GM23248 (cell line): Measurements from ENCODE around the gene NUDT19. TPM values are rescaled to one million over a fixed set of nuclear protein-coding genes. Genes with fewer than 3 reads are reported as not detected.

ENCODE experiments used
- DNase-seq: peaks from one replicate; pipeline ENCODE4 v3.0.0-alpha.2; 2015
- H2AFZ ChIP-seq: fragments of 200-600 bp; sonication (generic); 2 replicates; pipeline ENCODE4 v1.6.1; 2016; ENCODE audit warnings: antibody characterized with exemption
- H3F3A ChIP-seq: fragments of 200-600 bp; sonication (generic); 2 replicates; pipeline ENCODE4 v1.6.1; 2016; ENCODE audit warnings: mild to moderate bottlenecking, antibody characterized with exemption, mixed run types; ENCODE audit not compliant: insufficient read depth
- H3K27ac ChIP-seq: fragments of 200-600 bp; sonication (generic); 2 replicates; pipeline ENCODE4 v1.5.1; 2016; ENCODE audit warnings: mild to moderate bottlenecking
- H3K27me3 ChIP-seq: fragments of 200-600 bp; sonication (generic); replicated peaks from 2 replicates; pipeline ENCODE4 v1.6.1; 2016; ENCODE audit warnings: mild to moderate bottlenecking; ENCODE audit not compliant: insufficient read depth
- H3K36me3 ChIP-seq: fragments of 200-600 bp; sonication (generic); 2 replicates; pipeline ENCODE4 v1.6.1; 2016; ENCODE audit warnings: low read depth, mild to moderate bottlenecking
- H3K4me1 ChIP-seq: fragments of 200-600 bp; sonication (generic); 2 replicates; pipeline ENCODE4 v1.6.1; 2016; ENCODE audit warnings: mild to moderate bottlenecking; ENCODE audit not compliant: insufficient read depth
- H3K4me2 ChIP-seq: fragments of 200-600 bp; sonication (generic); one replicate; pipeline ENCODE4 v1.6.1; 2016; ENCODE audit warnings: mild to moderate bottlenecking; ENCODE audit not compliant: unreplicated experiment
- H3K4me3 ChIP-seq: fragments of 200-600 bp; sonication (generic); 2 replicates; pipeline ENCODE4 v1.5.1; 2016; ENCODE audit warnings: mild to moderate bottlenecking
- H3K79me2 ChIP-seq: fragments of 200-600 bp; sonication (generic); 2 replicates; pipeline ENCODE4 v1.6.1; 2016; ENCODE audit warnings: mild to moderate bottlenecking; ENCODE audit not compliant: insufficient read depth
- H3K9ac ChIP-seq: fragments of 200-600 bp; sonication (generic); 2 replicates; pipeline ENCODE4 v1.6.1; 2016; ENCODE audit warnings: mild to moderate bottlenecking
- H3K9me2 ChIP-seq: fragments of 200-600 bp; sonication (generic); 2 replicates; pipeline ENCODE4 v1.6.1; 2016; ENCODE audit warnings: mixed run types, mild to moderate bottlenecking, moderate library complexity; ENCODE audit not compliant: insufficient read depth
- H3K9me3 ChIP-seq: fragments of 200-600 bp; sonication (generic); one replicate; pipeline ENCODE4 v1.6.1; 2017; ENCODE audit warnings: low read depth
- H4K20me1 ChIP-seq: fragments of 200-600 bp; sonication (generic); 2 replicates; pipeline ENCODE4 v1.6.0; 2016; ENCODE audit not compliant: insufficient read depth
- EZH2 ChIP-seq: fragments of 200-600 bp; sonication (generic); IDR thresholded peaks from 2 replicates; pipeline ENCODE4 v1.6.1; 2018; ENCODE audit warnings: antibody characterized with exemption, mild to moderate bottlenecking; ENCODE audit not compliant: insufficient read depth, poor library complexity, severe bottlenecking
- EZH2phosphoT487 ChIP-seq: fragments of 200-600 bp; sonication (generic); IDR thresholded peaks from 2 replicates; pipeline ENCODE4 v1.6.1; 2018; ENCODE audit warnings: antibody characterized with exemption, moderate library complexity, mild to moderate bottlenecking, low read depth; ENCODE audit not compliant: insufficient read depth
- WGBS, 2 experiments: methylation state at CpG; one replicate each; pipeline ENCODE4 v1.1.6; 2015 to 2017; ENCODE audit warnings: low lambda C conversion rate in 2 of 2, low coverage in 1 of 2; ENCODE audit errors: missing lambda C conversion rate in 2 of 2; 5-methylcytosine and 5-hydroxymethylcytosine counted together
- in situ Hi-C: fragments of 300-500 bp; cut with MboI; formaldehyde crosslinking; loops from 2 replicates; pipeline ENCODE4 v1.15.0; 2020
- polyA plus RNA-seq: library from polyadenylated mRNA; unstranded; fragments of >200 nt; fragmentation: Nextera tagmentation; extraction: Ambion mirVana; gene quantifications from 2 replicates; pipeline ENCODE4 v1.2.1, GENCODE V29; 2016
- total RNA-seq: library from RNA; depleted of rRNA; stranded (reverse); fragments of >200 nt; shearing (Covaris generic); gene quantifications from 2 replicates; pipeline ENCODE4 v1.2.3, GENCODE V29; 2014

Gene NUDT19
- total and polyA plus RNA-seq, 2 experiments from 2014 or later, result 18.0 to 25.1 TPM

GRCh38 chr19:32677657-32678056 is 14.0 kb upstream of the NUDT19 start:
- TF ChIP-seq EZH2phosphoT487, result no peak
- no peak for TF ChIP-seq EZH2
- H3K4me1 ChIP-seq, result peaks cover 5% of the 10 kb centered on the region; the same call in 1 of the 2 replicates
- H4K20me1 ChIP-seq, result no peaks in the 10 kb centered on the region
- no peaks in the 10 kb centered on the region for H3F3A ChIP-seq
- H3K9ac ChIP-seq, result no peak overlapping the region
- H3K4me3 ChIP-seq, result no peak overlapping the region
- H3K36me3 ChIP-seq, result no peaks in the 10 kb centered on the region
- no peaks in the 10 kb centered on the region for H3K9me2 ChIP-seq
- H2AFZ ChIP-seq, result no peak overlapping the region
- peaks cover 21% of the 10 kb centered on the region for H3K79me2 ChIP-seq
- peaks cover 19% of the 10 kb centered on the region for H3K27me3 ChIP-seq
- in situ Hi-C loops, result no loop called here
- no peak overlapping the region for H3K4me2 ChIP-seq
- H3K9me3 ChIP-seq, result no peaks in the 10 kb centered on the region
- 88% methylated on average over 9 of the region's 9 CpGs for WGBS, 2 experiments
- DNase-seq, result no peak
- H3K27ac ChIP-seq, result no peak overlapping the region

GRCh38 chr19:32680986-32681385 is 10.6 kb upstream of the NUDT19 start:
- WGBS, 2 experiments, result 72 to 80% methylated on average over 2 of the region's 2 CpGs
- peaks cover 17% of the 10 kb centered on the region for H3K27me3 ChIP-seq
- H2AFZ ChIP-seq, result no peak overlapping the region
- H4K20me1 ChIP-seq, result no peaks in the 10 kb centered on the region
- DNase-seq, result no peak
- TF ChIP-seq EZH2phosphoT487 (no peak), EZH2 (no peak)
- H3K27ac ChIP-seq, result no peak overlapping the region
- no peaks in the 10 kb centered on the region for H3K9me2 ChIP-seq
- no peaks in the 10 kb centered on the region for H3K36me3 ChIP-seq
- H3F3A ChIP-seq, result no peaks in the 10 kb centered on the region
- no peaks in the 10 kb centered on the region for H3K9me3 ChIP-seq
- no peak overlapping the region for H3K4me2 ChIP-seq
- H3K9ac ChIP-seq, result no peak overlapping the region
- no peaks in the 10 kb centered on the region for H3K79me2 ChIP-seq
- H3K4me1 ChIP-seq, result no peaks in the 10 kb centered on the region
- no peak overlapping the region for H3K4me3 ChIP-seq
- in situ Hi-C loops, result no loop called here

- H3K36me3 ChIP-seq, result no peaks in the 10 kb centered on the region
- 74 to 86% methylated on average over 4 of the region's 4 CpGs for WGBS, 2 experiments
- in situ Hi-C loops, result no loop called here
- no peak for TF ChIP-seq EZH2
- TF ChIP-seq EZH2phosphoT487, result no peak
- no peak overlapping the region for H3K9ac ChIP-seq
- H3K9me3 ChIP-seq, result no peaks in the 10 kb centered on the region
- H3K9me2 ChIP-seq, result no peaks in the 10 kb centered on the region
- no peaks in the 10 kb centered on the region for H3K79me2 ChIP-seq
- H3K27me3 ChIP-seq, result peaks cover 4% of the 10 kb centered on the region; the same call in 1 of the 2 replicates
- no peaks in the 10 kb centered on the region for H3K4me1 ChIP-seq
- DNase-seq, result no peak
- no peak overlapping the region for H3K4me3 ChIP-seq
- no peak overlapping the region for H2AFZ ChIP-seq
- H3K27ac ChIP-seq, result no peak overlapping the region
- no peak overlapping the region for H3K4me2 ChIP-seq
- no peaks in the 10 kb centered on the region for H3F3A ChIP-seq
- no peaks in the 10 kb centered on the region for H4K20me1 ChIP-seq
Measured at GRCh38 chr19:32682317-32682716, 9.3 kb upstream of the NUDT19 start.

- Histone ChIP-seq H3K27ac (no peak overlapping the region), H3K79me2 (0 out of 2 replicates have a peak, but pooled peaks cover 7% of the 10 kb centered on the region), H3K4me3 (no peak overlapping the region), H3K9me2 (no peaks in the 10 kb centered on the region), H3K27me3 (no peaks in the 10 kb centered on the region), H3K9me3 (no peaks in the 10 kb centered on the region), H2AFZ (no peak overlapping the region), H3K4me2 (no peak overlapping the region), H4K20me1 (no peaks in the 10 kb centered on the region), H3K36me3 (no peaks in the 10 kb centered on the region), H3K4me1 (peaks cover 14% of the 10 kb centered on the region; the same call in 1 of the 2 replicates), H3K9ac (no peak overlapping the region), H3F3A (peaks cover 16% of the 10 kb centered on the region)
- in situ Hi-C loops, result no loop called here
- DNase-seq, result no peak
- WGBS, 2 experiments, result 83 to 88% methylated on average over 6 of the region's 6 CpGs
- TF ChIP-seq EZH2phosphoT487, result no peak
- TF ChIP-seq EZH2, result no peak
Measured at GRCh38 chr19:32686847-32687475, 4.7 kb upstream of the NUDT19 start.
